Astrocyte (in vitro differentiated cells and primary cell): ENCODE results near the gene SLC4A1. TPM values are rescaled to one million over a fixed set of nuclear protein-coding genes. Genes with fewer than 3 reads are reported as not detected.

Source experiments
- DNase-seq: peaks from one replicate; pipeline ENCODE4 v3.0.0-alpha.2; 2010; ENCODE audit warnings: low read depth
- FAIRE-seq: peaks from 2 replicates; lab custom pipeline; 2011; peaks lifted over from hg19 to GRCh38; lab: Jason Lieb, UNC
- H2AFZ ChIP-seq: 2 replicates; pipeline ENCODE4 v1.6.0; 2012; ENCODE audit warnings: low read depth, low read length, inconsistent platforms
- H3K27ac ChIP-seq: 2 replicates; pipeline ENCODE4 v1.5.1; 2011; ENCODE audit warnings: low read depth, low read length, inconsistent platforms
- H3K27me3 ChIP-seq: 2 replicates; pipeline ENCODE4 v1.6.0; 2011; ENCODE audit warnings: low read length, inconsistent platforms; ENCODE audit not compliant: insufficient read depth
- H3K36me3 ChIP-seq: 2 replicates; pipeline ENCODE4 v1.5.1; 2011; ENCODE audit warnings: low read length, inconsistent platforms; ENCODE audit not compliant: insufficient read depth
- H3K4me1 ChIP-seq: 2 replicates; pipeline ENCODE4 v1.5.1; 2011; ENCODE audit warnings: low read length, inconsistent platforms; ENCODE audit not compliant: insufficient read depth
- H3K4me2 ChIP-seq: 2 replicates; pipeline ENCODE4 v1.6.0; 2012; ENCODE audit warnings: low read length, inconsistent platforms
- H3K4me3 ChIP-seq: 2 replicates; pipeline ENCODE4 v1.5.1; 2011; ENCODE audit warnings: low read depth, mild to moderate bottlenecking, low read length, inconsistent platforms; ENCODE audit not compliant: insufficient read depth
- H3K79me2 ChIP-seq: 2 replicates; pipeline ENCODE4 v1.6.0; 2012; ENCODE audit warnings: mild to moderate bottlenecking, low read length, inconsistent platforms; ENCODE audit not compliant: insufficient read depth
- H3K9ac ChIP-seq: 2 replicates; pipeline ENCODE4 v1.6.0; 2012; ENCODE audit warnings: mild to moderate bottlenecking, low read length, inconsistent platforms
- H3K9me3 ChIP-seq: 2 replicates; pipeline ENCODE4 v1.5.1; 2012; ENCODE audit warnings: low read depth, mild to moderate bottlenecking, low read length, inconsistent platforms; ENCODE audit not compliant: insufficient read depth
- H4K20me1 ChIP-seq: 2 replicates; pipeline ENCODE4 v1.6.0; 2012; ENCODE audit warnings: low read length, inconsistent platforms; ENCODE audit not compliant: insufficient read depth
- H3K27ac Mint-ChIP-seq: one replicate; pipeline ENCODE4 v1.8.0; 2021; ENCODE audit warnings: mild to moderate bottlenecking, mixed read lengths; ENCODE audit not compliant: unreplicated experiment
- H3K27me3 Mint-ChIP-seq: one replicate; pipeline ENCODE4 v1.8.0; 2021; ENCODE audit warnings: low read depth, mixed read lengths; ENCODE audit not compliant: unreplicated experiment
- H3K36me3 Mint-ChIP-seq: one replicate; pipeline ENCODE4 v1.8.0; 2021; ENCODE audit warnings: low read depth, mixed read lengths; ENCODE audit not compliant: unreplicated experiment
- H3K4me1 Mint-ChIP-seq: one replicate; pipeline ENCODE4 v1.8.0; 2021; ENCODE audit warnings: low read depth, mixed read lengths; ENCODE audit not compliant: unreplicated experiment
- H3K4me3 Mint-ChIP-seq: one replicate; pipeline ENCODE4 v1.8.0; 2021; ENCODE audit warnings: mild to moderate bottlenecking, moderate library complexity, mixed read lengths; ENCODE audit not compliant: unreplicated experiment
- H3K9me3 Mint-ChIP-seq: one replicate; pipeline ENCODE4 v1.8.0; 2021; ENCODE audit warnings: mild to moderate bottlenecking, mixed read lengths; ENCODE audit not compliant: unreplicated experiment
- CTCF ChIP-seq: IDR thresholded peaks from 2 replicates; pipeline ENCODE4 v1.5.1; 2011; ENCODE audit warnings: low read depth, mild to moderate bottlenecking, inconsistent platforms, low read length, moderate library complexity; ENCODE audit not compliant: insufficient read depth
- EZH2 ChIP-seq: IDR thresholded peaks from 2 replicates; pipeline ENCODE4 v1.6.1; 2012; ENCODE audit warnings: mild to moderate bottlenecking, low read length, inconsistent platforms; ENCODE audit not compliant: insufficient read depth
- total RNA-seq: library from RNA; stranded (reverse); gene quantifications from 2 replicates; pipeline ENCODE4 v1.2.1, GENCODE V29; 2021

Gene SLC4A1
- total RNA-seq, 1 donor from 2014 or later = not detected

GRCh38 chr17:44218344-44219107 is 49.4 kb downstream of the SLC4A1 start:
- Histone ChIP-seq H3K79me2 (peaks cover 61% of the 10 kb centered on the region), H3K27ac (peak overlapping the region; percentile 86), H3K36me3 (peaks cover 21% of the 10 kb centered on the region), H3K4me3 (peak overlapping the region; percentile 73), H3K27me3 (no peaks in the 10 kb centered on the region), H3K9ac (peak overlapping the region; percentile 90), H3K9me3 (no peaks in the 10 kb centered on the region), H3K4me2 (peak overlapping the region; percentile 98), H2AFZ (no peak overlapping the region), H3K4me1 (peaks cover 27% of the 10 kb centered on the region), H4K20me1 (peaks cover 59% of the 10 kb centered on the region)
- H3K36me3 Mint-ChIP-seq = peaks cover 22% of the 10 kb centered on the region
- peak overlapping the region; percentile 77 for H3K27ac Mint-ChIP-seq
- no peaks in the 10 kb centered on the region for H3K27me3 Mint-ChIP-seq
- H3K4me1 Mint-ChIP-seq = peaks cover 13% of the 10 kb centered on the region
- FAIRE-seq (no peak), DNase-seq (peak; percentile 68)
- TF ChIP-seq CTCF (peak; percentile 3), EZH2 (no peak)
- H3K9me3 Mint-ChIP-seq = no peaks in the 10 kb centered on the region
- peak overlapping the region; percentile 83 for H3K4me3 Mint-ChIP-seq

- peak overlapping the region; percentile 63 for H3K27ac ChIP-seq
- H2AFZ ChIP-seq = no peak overlapping the region
- H3K4me3 Mint-ChIP-seq = peak overlapping the region; percentile 83
- H3K9me3 Mint-ChIP-seq = no peaks in the 10 kb centered on the region
- H3K79me2 ChIP-seq = peaks cover 61% of the 10 kb centered on the region
- DNase-seq = no peak
- H3K36me3 ChIP-seq = peaks cover 24% of the 10 kb centered on the region
- H3K27me3 Mint-ChIP-seq = no peaks in the 10 kb centered on the region
- H4K20me1 ChIP-seq = peaks cover 64% of the 10 kb centered on the region
- H3K4me2 ChIP-seq = peak overlapping the region; percentile 98
- no peak for FAIRE-seq
- H3K9me3 ChIP-seq = no peaks in the 10 kb centered on the region
- no peaks in the 10 kb centered on the region for H3K27me3 ChIP-seq
- H3K4me3 ChIP-seq = peak overlapping the region; percentile 73
- peak overlapping the region; percentile 83 for H3K9ac ChIP-seq
- peaks cover 12% of the 10 kb centered on the region for H3K4me1 Mint-ChIP-seq
- peaks cover 25% of the 10 kb centered on the region for H3K36me3 Mint-ChIP-seq
- H3K27ac Mint-ChIP-seq = peak overlapping the region; percentile 77
- peaks cover 23% of the 10 kb centered on the region for H3K4me1 ChIP-seq
- TF ChIP-seq EZH2 (no peak), CTCF (no peak)
These were observed 50.1 kb downstream of the SLC4A1 start for GRCh38 chr17:44217738-44218343.

GRCh38 chr17:44216694-44217093 is 51.2 kb downstream of the SLC4A1 start:
- FAIRE-seq (no peak), DNase-seq (no peak)
- H3K27me3 Mint-ChIP-seq = no peaks in the 10 kb centered on the region
- Histone ChIP-seq H2AFZ (no peak overlapping the region), H3K27ac (no peak overlapping the region), H3K9me3 (no peaks in the 10 kb centered on the region), H3K4me3 (no peak overlapping the region), H3K79me2 (peaks cover 53% of the 10 kb centered on the region), H3K36me3 (peaks cover 24% of the 10 kb centered on the region), H4K20me1 (peaks cover 60% of the 10 kb centered on the region), H3K4me2 (peak overlapping the region; percentile 98), H3K9ac (no peak overlapping the region), H3K4me1 (peaks cover 14% of the 10 kb centered on the region), H3K27me3 (no peaks in the 10 kb centered on the region)
- H3K4me1 Mint-ChIP-seq = peaks cover 8% of the 10 kb centered on the region
- no peak overlapping the region for H3K27ac Mint-ChIP-seq
- peaks cover 26% of the 10 kb centered on the region for H3K36me3 Mint-ChIP-seq
- peak overlapping the region; percentile 70 for H3K4me3 Mint-ChIP-seq
- TF ChIP-seq EZH2 (no peak), CTCF (no peak)
- no peaks in the 10 kb centered on the region for H3K9me3 Mint-ChIP-seq
